GM21717 (cell line): Measurements from ENCODE around the gene LANCL1.

Source experiments
- ATAC-seq: cut with Tn5 transposase; IDR thresholded peaks from one replicate; pipeline ENCODE4 v1.9.1; 2021; ENCODE audit warnings: mild to moderate bottlenecking, moderate library complexity; ENCODE audit not compliant: unreplicated experiment

Gene LANCL1

DNA sequence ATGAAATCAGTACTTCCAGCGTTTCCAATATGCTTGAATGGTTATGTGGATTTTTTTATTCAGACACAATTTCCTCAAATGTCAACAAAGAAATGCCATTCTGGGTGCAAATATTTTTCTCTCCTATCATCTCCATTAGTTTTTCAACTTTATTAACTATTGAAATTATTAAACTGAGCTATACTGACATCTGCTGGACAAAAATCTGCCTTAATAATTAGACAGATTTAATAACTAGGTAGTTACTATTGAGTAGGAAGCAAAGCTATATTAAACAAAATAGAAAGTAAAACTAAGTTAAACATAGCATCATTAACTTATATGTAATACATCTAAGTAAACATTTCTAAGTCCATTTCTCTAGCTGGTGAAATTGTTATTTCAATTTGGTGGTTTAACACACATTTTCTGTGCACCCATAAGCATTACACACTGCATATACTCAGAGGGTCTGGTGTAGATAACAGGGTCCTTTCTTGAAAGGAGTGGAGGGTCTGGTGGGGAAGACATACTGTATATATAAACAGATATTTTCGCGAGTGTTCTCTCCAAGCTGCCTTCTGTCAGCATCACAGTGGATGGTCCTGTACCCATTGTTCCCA, 77.0 kb downstream of the LANCL1 start:
- ATAC-seq: no peak

DNA sequence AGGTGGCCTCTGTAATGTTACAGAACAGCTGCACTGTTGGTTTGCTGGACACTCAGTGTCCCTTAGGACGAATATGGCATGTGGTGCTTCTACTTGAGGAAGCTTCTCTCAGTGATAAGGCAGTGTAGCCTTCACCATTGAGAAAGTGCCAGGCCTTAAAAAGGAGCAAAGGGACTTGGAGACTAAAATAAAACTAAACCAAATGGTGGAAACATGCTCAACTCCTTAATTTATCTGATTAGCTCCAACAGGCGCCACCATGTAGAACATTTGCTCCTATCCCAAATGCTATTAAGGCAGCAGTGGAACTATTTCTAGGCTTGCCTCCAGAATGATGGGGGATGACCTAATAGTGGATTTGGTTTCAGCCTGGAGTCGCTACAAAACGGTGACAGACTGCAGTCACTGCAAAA, 84.1 kb downstream of the LANCL1 start:
- no peak for ATAC-seq

GRCh38 chr2:210389856-210390255, 86.7 kb downstream of the LANCL1 start:
- ATAC-seq: no peak

- ATAC-seq: no peak
These were observed 88.4 kb downstream of the LANCL1 start for GRCh38 chr2:210388148-210388547.

DNA sequence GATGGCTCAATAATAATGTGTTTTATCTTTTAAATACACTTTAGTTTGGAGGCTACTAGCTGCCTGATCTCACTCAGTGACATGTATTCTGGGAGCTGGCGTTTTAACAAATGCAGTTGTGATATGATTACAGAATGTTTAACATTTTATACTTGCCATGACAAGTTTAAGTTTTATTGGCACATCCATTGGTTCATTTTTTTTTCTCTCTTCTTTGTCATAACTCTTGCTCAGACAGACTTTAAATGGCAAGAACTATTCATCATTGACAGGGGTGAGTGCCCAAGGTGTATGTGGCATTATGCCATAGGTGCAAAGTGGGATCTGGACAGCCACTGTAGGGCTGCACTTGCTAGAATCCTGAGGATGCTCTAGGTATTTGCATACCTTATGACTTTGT, 89.5 kb downstream of the LANCL1 start:
- ATAC-seq: no peak
